ENCODE data around the gene ZNF664. TPM values are rescaled to one million over a fixed set of nuclear protein-coding genes. Genes with fewer than 3 reads are reported as not detected.

The ZNF664 gene
- total RNA-seq, 1 donor from 2014 or later = 97.5 TPM

- Histone ChIP-seq H3K4me3 (ENCODE audit: low read depth, low read length) (no peak overlapping the region), H3K36me3 (ENCODE audit: control insufficient read depth, insufficient read depth, low read length) (peaks cover 3% of the 10 kb centered on the region), H3K27me3 (ENCODE audit: control insufficient read depth, insufficient read depth, low read length) (no peaks in the 10 kb centered on the region)
- no peak for DNase-seq (ENCODE audit: low read depth)
- TF ChIP-seq CTCF (IDR thresholded peaks at IDR 0.05; ENCODE audit: insufficient read depth, low read length, poor library complexity, severe bottlenecking) = no peak
Observed at GRCh38 chr12:123939716-123940626, 33.0 kb upstream of the ZNF664 start.

DNA sequence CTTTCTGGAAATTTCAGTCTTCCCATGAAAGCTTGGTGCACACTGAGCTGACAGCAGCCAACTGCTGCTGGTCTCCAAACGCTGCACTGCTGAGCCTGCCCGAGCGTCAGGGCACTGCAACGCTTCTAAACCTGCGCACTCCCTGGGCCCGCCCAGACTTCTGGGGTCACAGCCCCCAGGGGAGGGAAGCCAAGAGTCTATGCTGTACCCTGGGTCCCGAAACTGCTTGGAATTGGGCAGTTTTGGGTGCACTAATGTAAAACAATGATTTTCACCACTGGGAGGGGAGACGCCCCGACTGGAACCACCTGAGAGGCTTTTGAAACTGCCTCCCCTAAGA lies 32.4 kb upstream of the ZNF664 start:
- DNase-seq (ENCODE audit: low read depth) = no peak
- no peak for TF ChIP-seq CTCF (IDR thresholded peaks at IDR 0.05; ENCODE audit: insufficient read depth, low read length, poor library complexity, severe bottlenecking)

GRCh38 chr12:123941000-123941399 lies 32.0 kb upstream of the ZNF664 start:
- Histone ChIP-seq H3K36me3 (ENCODE audit: control insufficient read depth, insufficient read depth, low read length) (peaks cover 3% of the 10 kb centered on the region), H3K4me3 (ENCODE audit: low read depth, low read length) (no peak overlapping the region), H3K27me3 (ENCODE audit: control insufficient read depth, insufficient read depth, low read length) (no peaks in the 10 kb centered on the region)
- DNase-seq (ENCODE audit: low read depth) = no peak
- no peak for TF ChIP-seq CTCF (IDR thresholded peaks at IDR 0.05; ENCODE audit: insufficient read depth, low read length, poor library complexity, severe bottlenecking)

More for the DNA sequence above, 32.4 kb upstream of the ZNF664 start:
- Histone ChIP-seq H3K36me3 (ENCODE audit: control insufficient read depth, insufficient read depth, low read length) (peaks cover 3% of the 10 kb centered on the region), H3K27me3 (ENCODE audit: control insufficient read depth, insufficient read depth, low read length) (no peaks in the 10 kb centered on the region), H3K4me3 (ENCODE audit: low read depth, low read length) (no peak overlapping the region)

GRCh38 chr12:123941624-123942237 lies 31.3 kb upstream of the ZNF664 start:
- H3K36me3 ChIP-seq (ENCODE audit: control insufficient read depth, insufficient read depth, low read length) = peaks cover 3% of the 10 kb centered on the region
- TF ChIP-seq CTCF (IDR thresholded peaks at IDR 0.05; ENCODE audit: insufficient read depth, low read length, poor library complexity, severe bottlenecking) = no peak
- H3K4me3 ChIP-seq (ENCODE audit: low read depth, low read length) = no peak overlapping the region
- H3K27me3 ChIP-seq (ENCODE audit: control insufficient read depth, insufficient read depth, low read length) = no peaks in the 10 kb centered on the region
- DNase-seq (ENCODE audit: low read depth) = no peak

DNA sequence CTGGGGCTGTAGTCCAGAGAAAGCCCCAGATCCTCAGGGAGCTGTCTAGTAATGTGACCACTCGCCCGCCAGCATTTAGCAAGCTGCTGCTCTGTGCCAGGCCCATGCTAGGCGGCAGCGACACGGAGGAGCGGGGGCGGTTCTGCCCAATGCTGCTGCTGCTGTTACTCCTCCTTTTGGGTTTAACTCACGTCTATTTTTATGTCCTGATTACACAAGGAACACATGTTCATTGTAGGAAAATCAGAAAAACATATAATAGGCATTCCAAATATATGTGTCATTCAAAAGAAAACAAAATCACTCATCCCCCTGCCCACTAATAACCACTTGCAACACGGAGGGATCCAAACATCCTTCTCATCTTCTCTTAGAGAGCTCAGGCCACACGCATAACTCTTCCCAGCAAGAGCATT lies 30.8 kb upstream of the ZNF664 start:
- no peak for TF ChIP-seq CTCF (IDR thresholded peaks at IDR 0.05; ENCODE audit: insufficient read depth, low read length, poor library complexity, severe bottlenecking)
- no peak overlapping the region for H3K4me3 ChIP-seq (ENCODE audit: low read depth, low read length)
- DNase-seq (ENCODE audit: low read depth) = peak; percentile 28
- H3K27me3 ChIP-seq (ENCODE audit: control insufficient read depth, insufficient read depth, low read length) = no peaks in the 10 kb centered on the region
- peaks cover 3% of the 10 kb centered on the region for H3K36me3 ChIP-seq (ENCODE audit: control insufficient read depth, insufficient read depth, low read length)
